ENCODE results near the gene SCN2B. TPM values are rescaled to one million over a fixed set of nuclear protein-coding genes. Genes with fewer than 3 reads are reported as not detected.

SCN2B gene
- total and polyA plus RNA-seq, 2 of the 4 experiments (the other 2 are of a cell fraction): under 0.01 to 0.05 TPM

- CTCF ChIA-PET: interaction anchor here (0.6 to 1.5 kb wide), 8 partner anchors 7 to 41 kb away, joined by 3 to 7 read pairs (median 3); no protein-coding TSS in a partner anchor
- Histone ChIP-seq H3K9ac (ENCODE audit: low read depth, low read length) (no peak overlapping the region), H3K9me1 (ENCODE audit: insufficient read depth, low read length) (no peaks in the 10 kb centered on the region), H2BK20ac (ENCODE audit: low read depth, low read length) (no peak overlapping the region), H3K23ac (ENCODE audit: low read depth, low read length) (no peak overlapping the region), H2AFZ (replicated peaks; ENCODE audit: low read length, poor library complexity) (no peak overlapping the region), H4K5ac (ENCODE audit: low read depth, low read length) (no peak overlapping the region), H2AK9ac (replicated peaks; ENCODE audit: low read depth, low read length, poor library complexity) (no peak overlapping the region), H3K56ac (ENCODE audit: extremely low read depth, insufficient read depth, low read length) (no peak overlapping the region), H4K8ac (ENCODE audit: low read depth in 2 of 2, low read length in 2 of 2) (no peak overlapping the region), H3K27me3 (ENCODE audit: control insufficient read depth, insufficient read depth, low read length) (peaks cover 28% of the 10 kb centered on the region), H3K18ac (ENCODE audit: low read depth, low read length) (no peak overlapping the region), H3K9me3 (ENCODE audit: control insufficient read depth, insufficient read depth, low read length) (no peaks in the 10 kb centered on the region), H3K36me3 (ENCODE audit: control insufficient read depth, insufficient read depth, low read length) (no peaks in the 10 kb centered on the region), H3K27ac (ENCODE audit: insufficient read depth, low read length) (no peak overlapping the region), H3K4me1 (ENCODE audit: control insufficient read depth, insufficient read depth, low read length) (peaks cover 5% of the 10 kb centered on the region; the same call in 1 of the 2 replicates), H2BK5ac (ENCODE audit: low read depth, low read length, poor library complexity, severe bottlenecking) (no peak overlapping the region), H4K91ac (ENCODE audit: insufficient read depth, low read depth, low read length) (no peak overlapping the region), H4K20me1 (ENCODE audit: insufficient read depth, low read length) (no peaks in the 10 kb centered on the region), H3K79me1 (ENCODE audit: low read depth in 1 of 2, low read length in 2 of 2) (no peaks in the 10 kb centered on the region), H2AK5ac (ENCODE audit: low read depth, low read length) (no peak overlapping the region), H2BK120ac (ENCODE audit: low read depth, low read length) (no peak overlapping the region), H3K14ac (replicated peaks; ENCODE audit: low read depth, low read length) (no peak overlapping the region), H3K4ac (ENCODE audit: low read depth, low read length) (no peak overlapping the region), H2BK15ac (ENCODE audit: low read depth, low read length) (no peak overlapping the region), H3K4me3 (ENCODE audit: insufficient read depth, low read depth, low read length) (no peak overlapping the region), H3K4me2 (ENCODE audit: low read depth, low read length) (no peak overlapping the region)
- POLR2A ChIA-PET (ENCODE audit: unreplicated experiment): no interaction called here
- TF ChIP-seq SMC3 (IDR thresholded peaks at IDR 0.05; ENCODE audit: low read depth, low read length) (no peak), RAD21 (IDR thresholded peaks at IDR 0.05; ENCODE audit: low read length) (no peak), ELK1 (IDR thresholded peaks at IDR 0.05; ENCODE audit: borderline replicate concordance, low read depth, low read length) (no peak), FOS (IDR thresholded peaks at IDR 0.05; ENCODE audit: low read depth, low read length) (no peak), BHLHE40 (IDR thresholded peaks at IDR 0.05; ENCODE audit: low read depth, low read length) (no peak), RCOR1 (IDR thresholded peaks at IDR 0.05; ENCODE audit: insufficient replicate concordance, low read length) (no peak), MAFK (IDR thresholded peaks at IDR 0.05; ENCODE audit: low read depth, low read length) (no peak), USF2 (IDR thresholded peaks at IDR 0.05; ENCODE audit: low read depth, low read length) (no peak), CTCF (conservative IDR thresholded peaks at IDR 0.05; ENCODE audit: low read depth, low read length) (no peak)
- in situ Hi-C loops (cut with MboI; ENCODE audit: low sequenced_read_pairs) (no loop called here), intact Hi-C loops (cut with micrococcal nuclease) (no loop called here), dilution Hi-C loops (cut with HindIII; ENCODE audit: low sequenced_read_pairs, unreplicated experiment) (no loop called here)
- BruUV-seq (replicated peaks): no TSS peak
- DNase-seq: no peak
- 90% methylated on average over 5 of the region's 9 CpGs; no CpG with 5 or more reads in 1 of the 2 experiments for WGBS, 2 experiments (ENCODE audit: extremely low coverage in 2 of 2, insufficient read length in 1 of 2)
- ATAC-seq (ENCODE audit: low read depth): no peak
Observed at GRCh38 chr11:118172356-118172755, 4.1 kb downstream of the SCN2B start.

Data from IMR-90 (cell line).